ACHN (cell line): ENCODE measurements around the gene SRA1.

Source experiments
- DNase-seq: peaks from one replicate; pipeline ENCODE4 v3.0.0-alpha.2; 2015
- in situ Hi-C: cut with HindIII; loops from 2 replicates; pipeline ENCODE4 v1.10.0; 2017; ENCODE audit warnings: low sequenced_read_pairs, low pct_ligation_motif_present, low pct_unique_long_range_greater_than_20kb

SRA1 gene

DNA sequence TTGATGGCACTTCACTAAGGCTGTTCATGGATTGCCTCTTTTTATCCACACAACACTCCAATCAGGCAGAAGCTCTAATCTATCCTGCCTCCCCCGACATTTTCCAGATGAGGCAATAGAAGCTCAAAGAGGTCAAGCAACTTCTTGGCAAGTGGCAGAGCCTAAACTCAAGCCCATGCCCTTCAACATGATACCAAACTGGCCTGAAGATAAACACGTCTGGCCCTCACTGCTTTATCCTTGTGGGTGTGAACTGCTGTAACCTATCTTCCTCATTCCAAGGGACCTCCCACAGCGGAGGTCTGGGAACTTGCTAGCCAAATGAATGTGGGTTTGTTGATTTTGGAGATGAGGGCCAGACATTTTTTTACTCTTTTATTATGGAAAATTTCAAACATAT, 16.9 kb upstream of the SRA1 start:
- DNase-seq, result no peak
- in situ Hi-C loops, result no loop called here

DNA sequence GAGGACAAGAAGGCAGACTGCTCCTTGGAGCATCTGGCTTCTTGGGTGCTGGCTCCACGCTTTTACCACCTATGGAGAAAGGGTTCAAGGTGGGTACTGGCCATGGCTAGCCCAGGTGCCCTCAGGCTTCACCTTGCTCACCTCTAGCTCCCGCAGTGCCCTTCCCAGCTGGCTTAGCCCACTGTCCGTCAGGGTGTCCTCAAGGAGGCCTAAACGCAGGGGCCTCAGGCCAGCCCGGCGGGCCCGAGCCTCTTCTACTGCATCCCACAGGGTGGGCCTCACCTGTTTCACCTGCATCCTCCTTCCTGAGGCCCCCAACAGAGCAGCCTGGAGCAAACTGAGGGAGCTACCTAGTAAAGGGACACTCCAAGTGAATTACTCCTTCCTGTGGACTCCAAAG, 16.4 kb upstream of the SRA1 start:
- in situ Hi-C loops, result no loop called here
- DNase-seq, result no peak

DNA sequence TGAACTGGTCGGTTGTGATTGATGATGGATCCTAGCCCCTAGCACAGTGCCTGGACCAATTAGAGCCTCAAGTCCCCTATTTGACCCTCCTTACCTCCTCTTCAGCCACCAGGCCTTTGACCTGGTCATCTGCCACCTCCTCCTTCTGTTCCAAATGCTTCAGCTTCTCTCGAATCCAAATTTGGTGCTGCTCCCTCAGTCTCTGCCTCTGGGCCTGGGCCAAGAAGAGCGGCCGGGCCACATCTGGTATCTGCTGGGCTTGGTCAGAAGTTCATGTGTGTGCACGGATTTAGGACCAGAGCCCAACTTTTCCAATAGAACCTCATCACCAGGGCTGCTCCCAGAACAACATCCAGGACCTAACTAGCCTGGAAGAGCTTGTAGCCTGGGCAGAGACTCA, 13.8 kb upstream of the SRA1 start:
- in situ Hi-C loops, result no loop called here

GRCh38 chr5:140570488-140570887, 13.2 kb upstream of the SRA1 start:
- in situ Hi-C loops, result no loop called here

More for the DNA sequence above, 13.8 kb upstream of the SRA1 start:
- DNase-seq, result no peak

DNA sequence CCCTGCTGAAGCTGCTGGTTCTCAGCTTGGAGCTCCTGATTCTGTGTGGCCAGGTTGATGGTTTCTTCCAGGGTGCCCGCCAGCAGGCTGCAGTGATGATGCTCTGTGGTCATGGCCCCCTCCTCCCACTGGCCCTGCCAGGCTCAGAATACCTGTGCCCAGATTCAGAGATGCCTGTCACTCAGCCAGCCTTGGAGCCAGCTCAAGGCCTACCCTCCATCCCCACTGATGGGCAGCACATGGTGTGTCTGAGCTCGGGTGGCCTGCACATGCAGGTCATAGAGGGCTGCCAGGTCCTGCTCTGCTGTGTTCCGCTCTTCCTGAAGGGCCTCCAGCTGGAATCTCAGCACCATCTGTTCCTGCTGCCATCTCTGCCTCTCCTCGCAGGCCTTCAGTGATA, 12.8 kb upstream of the SRA1 start:
- in situ Hi-C loops, result no loop called here
- no peak for DNase-seq

More at GRCh38 chr5:140570488-140570887, 13.2 kb upstream of the SRA1 start:
- DNase-seq, result no peak

- in situ Hi-C loops, result no loop called here
- no peak for DNase-seq
Observed at GRCh38 chr5:140569197-140569596, 11.9 kb upstream of the SRA1 start.

DNA sequence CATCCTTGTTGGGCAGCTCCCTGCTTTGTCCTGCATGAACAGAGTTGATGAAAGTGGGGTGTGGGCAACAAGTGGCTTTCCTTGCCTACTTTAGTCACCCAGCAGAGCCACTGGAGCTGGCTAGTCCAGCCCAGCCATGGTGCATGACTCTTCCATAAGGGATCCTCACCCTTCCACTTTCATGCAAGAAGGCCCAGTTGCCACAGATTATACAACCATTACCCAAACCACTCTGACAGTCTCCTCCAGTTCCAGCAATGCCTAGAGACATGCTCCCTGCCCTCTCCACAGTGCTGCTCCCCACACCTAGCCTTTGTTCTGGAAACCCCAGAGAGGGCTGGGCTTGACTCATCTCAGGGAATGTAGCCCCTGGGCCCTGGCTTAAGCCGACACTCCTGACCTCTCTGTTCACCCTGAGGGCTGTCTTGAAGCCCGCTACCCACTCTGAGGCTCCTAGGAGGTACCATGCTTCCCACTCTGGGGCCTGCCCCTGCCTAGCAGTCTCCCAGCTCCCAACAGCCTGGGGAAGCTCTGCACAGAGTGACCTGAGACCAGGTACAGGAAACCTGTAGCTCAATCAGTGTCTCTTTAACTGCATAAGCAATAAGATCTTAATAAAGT, 11.3 kb upstream of the SRA1 start:
- in situ Hi-C loops, result no loop called here
- no peak for DNase-seq

DNA sequence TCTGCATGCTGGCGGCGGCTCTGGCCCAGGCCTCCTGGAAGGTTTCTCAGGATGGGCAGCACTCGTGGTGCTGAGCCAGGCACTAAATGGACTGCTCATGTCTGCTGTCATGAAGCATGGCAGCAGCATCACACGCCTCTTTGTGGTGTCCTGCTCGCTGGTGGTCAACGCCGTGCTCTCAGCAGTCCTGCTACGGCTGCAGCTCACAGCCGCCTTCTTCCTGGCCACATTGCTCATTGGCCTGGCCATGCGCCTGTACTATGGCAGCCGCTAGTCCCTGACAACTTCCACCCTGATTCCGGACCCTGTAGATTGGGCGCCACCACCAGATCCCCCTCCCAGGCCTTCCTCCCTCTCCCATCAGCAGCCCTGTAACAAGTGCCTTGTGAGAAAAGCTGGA, 10.6 kb upstream of the SRA1 start:
- in situ Hi-C loops, result no loop called here
- DNase-seq, result no peak

- in situ Hi-C loops, result no loop called here
Observed at GRCh38 chr5:140567136-140567818, 10.0 kb upstream of the SRA1 start.

GRCh38 chr5:140566665-140567064, 9.4 kb upstream of the SRA1 start:
- in situ Hi-C loops, result no loop called here
- no peak for DNase-seq

More at GRCh38 chr5:140567136-140567818, 10.0 kb upstream of the SRA1 start:
- DNase-seq, result no peak

GRCh38 chr5:140565780-140566095, 8.5 kb upstream of the SRA1 start:
- in situ Hi-C loops, result no loop called here
- DNase-seq, result no peak

DNA sequence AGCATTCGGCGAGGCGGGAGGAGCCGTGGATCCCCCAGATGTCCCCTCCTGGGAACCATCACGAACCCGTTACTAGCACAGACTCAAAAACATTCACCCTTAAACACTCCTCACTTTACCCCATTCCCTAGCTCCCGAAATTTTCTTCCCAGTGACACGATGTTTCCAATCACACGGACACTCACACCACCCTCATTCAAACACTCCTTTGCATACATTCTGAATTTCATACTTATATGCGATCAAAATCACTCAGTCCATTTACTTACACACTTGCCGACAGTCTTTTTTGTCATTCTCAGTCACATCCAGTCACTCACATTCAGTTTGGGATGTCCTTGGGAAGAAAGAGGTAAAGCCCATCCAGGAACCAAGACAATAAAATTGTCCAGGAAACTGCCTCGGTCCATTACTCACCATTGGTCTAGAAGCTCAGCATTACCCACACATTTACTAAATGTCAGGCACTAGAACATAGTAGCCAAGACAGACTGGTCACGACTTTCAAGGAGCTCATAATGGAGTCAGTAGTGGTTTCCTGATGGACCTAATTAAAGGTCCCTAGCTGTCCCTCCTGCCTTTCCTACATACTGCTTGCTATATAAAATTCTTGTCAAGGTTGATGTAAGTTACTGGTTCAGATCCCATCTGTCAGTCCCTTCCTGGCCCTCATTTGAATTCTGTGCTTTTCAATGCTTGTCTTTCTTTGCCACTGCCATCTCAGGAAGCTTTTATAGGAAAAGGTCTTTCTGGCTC, 7.9 kb upstream of the SRA1 start:
- in situ Hi-C loops, result no loop called here
- peak; percentile 16 for DNase-seq

GRCh38 chr5:140564196-140565023, 7.1 kb upstream of the SRA1 start, which contains the start of the genes APBB3 and SLC35A4:
Gene APBB3 (minus strand): TSS chr5:140564598. CDS start chr5:140564245, 353 bp downstream.
Gene SLC35A4 (plus strand): TSS chr5:140564828. CDS start chr5:140567170, 2,342 bp downstream.
- in situ Hi-C loops, result no loop called here

GRCh38 chr5:140563596-140563995, 6.3 kb upstream of the SRA1 start:
- in situ Hi-C loops, result no loop called here
- DNase-seq, result no peak

More at GRCh38 chr5:140564196-140565023, 7.1 kb upstream of the SRA1 start, which contains the start of the genes APBB3 and SLC35A4:
- DNase-seq, result peak; percentile 97

- no peak for DNase-seq
- in situ Hi-C loops, result no loop called here
Observed at GRCh38 chr5:140561753-140562523, 4.7 kb upstream of the SRA1 start.

GRCh38 chr5:140560227-140560626, 3.0 kb upstream of the SRA1 start:
- no peak for DNase-seq
- in situ Hi-C loops, result no loop called here

DNA sequence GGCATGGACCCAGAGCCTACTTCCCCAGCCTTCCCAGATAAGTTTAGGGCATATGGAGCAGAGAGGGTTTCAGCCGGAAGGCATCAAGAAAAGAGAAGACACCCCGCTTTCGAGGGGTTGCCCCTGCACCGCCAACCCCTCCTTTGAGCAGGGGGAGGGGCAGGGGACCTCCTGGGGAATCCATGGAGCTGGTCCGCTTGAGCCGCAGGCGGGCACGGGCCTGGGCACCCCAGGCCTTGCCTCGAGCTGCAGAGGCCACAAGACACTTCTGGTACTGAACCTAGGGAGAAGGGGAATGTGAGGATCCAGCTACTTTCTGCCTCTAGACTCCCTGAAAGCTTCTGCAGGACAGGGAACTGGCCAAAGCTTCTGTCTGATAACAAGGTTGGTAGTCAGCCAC, 1.3 kb upstream of the SRA1 start:
- in situ Hi-C loops, result no loop called here
- DNase-seq, result no peak

DNA sequence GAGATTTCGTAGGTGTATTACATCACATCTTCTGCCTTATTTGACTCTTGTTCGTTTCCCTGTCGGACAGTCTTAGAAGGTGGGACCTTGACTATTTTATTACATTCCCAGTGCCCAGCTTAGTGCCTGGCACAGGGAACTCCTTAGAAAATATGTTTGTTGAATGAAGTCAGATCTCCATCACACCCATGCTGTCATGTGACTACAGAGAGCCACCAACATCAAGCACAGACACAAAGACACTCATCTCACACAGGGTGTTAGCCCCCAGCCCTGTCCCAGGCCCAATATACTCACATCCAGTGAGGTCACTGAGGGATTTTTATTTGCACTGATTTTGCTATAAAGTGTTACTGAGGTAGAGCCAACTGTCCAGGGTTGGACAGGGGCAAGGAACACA, 692 bp upstream of the SRA1 start:
- in situ Hi-C loops, result no loop called here
- no peak for DNase-seq
